NCI-H1105 (cell line): ENCODE measurements around the gene ARL15.
"Not testable (repeated sequence)": the region's sequence is repeated elsewhere in the genome, so short reads cannot be mapped to it uniquely, and the experiment has no call there.

ENCODE experiments used
- DNase-seq: peaks from one replicate; lab custom pipeline; 2025; lab: John Stamatoyannopoulos, UW

ARL15 gene

GRCh38 chr5:54090495-54091120 lies 219.8 kb downstream of the ARL15 start:
- no peak for DNase-seq

- no peak for DNase-seq
These were observed 222.3 kb downstream of the ARL15 start for GRCh38 chr5:54088081-54088480.

GRCh38 chr5:54087436-54087835 lies 222.9 kb downstream of the ARL15 start:
- no peak for DNase-seq

- no peak for DNase-seq
These were observed 224.2 kb downstream of the ARL15 start for GRCh38 chr5:54086191-54086590.

GRCh38 chr5:54084696-54085095 lies 225.7 kb downstream of the ARL15 start:
- DNase-seq, result no peak

GRCh38 chr5:54083851-54084250 lies 226.5 kb downstream of the ARL15 start:
- DNase-seq, result no peak

GRCh38 chr5:54083245-54083644 lies 227.1 kb downstream of the ARL15 start:
- no peak for DNase-seq

- DNase-seq, result no peak
These were observed 229.0 kb downstream of the ARL15 start for GRCh38 chr5:54081415-54081814.

GRCh38 chr5:54080831-54081230 lies 229.5 kb downstream of the ARL15 start:
- no peak for DNase-seq

- no peak for DNase-seq
These were observed 236.6 kb downstream of the ARL15 start for GRCh38 chr5:54073735-54074134.

- DNase-seq, result no peak
These were observed 237.2 kb downstream of the ARL15 start for GRCh38 chr5:54073131-54073530.

GRCh38 chr5:54066433-54066832 lies 243.9 kb downstream of the ARL15 start:
- no peak for DNase-seq

- no peak for DNase-seq
These were observed 246.6 kb downstream of the ARL15 start for GRCh38 chr5:54063817-54064216.

GRCh38 chr5:54062958-54063357 lies 247.4 kb downstream of the ARL15 start:
- no peak for DNase-seq

- DNase-seq, result not testable (repeated sequence)
These were observed 249.5 kb downstream of the ARL15 start for GRCh38 chr5:54060919-54061318.

- DNase-seq, result no peak
These were observed 260.4 kb downstream of the ARL15 start for GRCh38 chr5:54049963-54050362.

- no peak for DNase-seq
These were observed 261.2 kb downstream of the ARL15 start for GRCh38 chr5:54049144-54049543.

GRCh38 chr5:54045077-54045792 lies 265.1 kb downstream of the ARL15 start:
- no peak for DNase-seq

- DNase-seq, result not testable (repeated sequence)
These were observed 266.1 kb downstream of the ARL15 start for GRCh38 chr5:54044276-54044675.

- no peak for DNase-seq
These were observed 269.6 kb downstream of the ARL15 start for GRCh38 chr5:54040804-54041203.

- no peak for DNase-seq
These were observed 270.4 kb downstream of the ARL15 start for GRCh38 chr5:54040018-54040417.

- DNase-seq, result no peak
These were observed 273.2 kb downstream of the ARL15 start for GRCh38 chr5:54037205-54037604.

- DNase-seq, result no peak
These were observed 279.4 kb downstream of the ARL15 start for GRCh38 chr5:54030981-54031380.

- DNase-seq, result no peak
These were observed 285.9 kb downstream of the ARL15 start for GRCh38 chr5:54024466-54024865.
